Hepatocyte (in vitro differentiated cells): ENCODE results near the gene SERGEF. TPM values are rescaled to one million over a fixed set of nuclear protein-coding genes. Genes with fewer than 3 reads are reported as not detected.

Experiments used
- DNase-seq: peaks from one replicate; pipeline ENCODE4 v3.0.0-alpha.2; 2016; ENCODE audit warnings: low spot score
- H2AFZ ChIP-seq: fragments of 200-600 bp; sonication (generic); 2 replicates; pipeline ENCODE4 v1.6.0; 2016; ENCODE audit warnings: antibody characterized with exemption, mild to moderate bottlenecking
- H3K27ac ChIP-seq: fragments of 200-600 bp; sonication (generic); 2 replicates; pipeline ENCODE4 v1.5.1; 2016; ENCODE audit warnings: mild to moderate bottlenecking
- H3K27me3 ChIP-seq: fragments of 200-600 bp; sonication (generic); 2 replicates; pipeline ENCODE4 v1.6.1; 2016
- H3K36me3 ChIP-seq: fragments of 200-600 bp; sonication (generic); replicated peaks from 2 replicates; pipeline ENCODE4 v1.5.1; 2016; ENCODE audit warnings: low read depth; ENCODE audit not compliant: insufficient read depth
- H3K4me1 ChIP-seq: fragments of 200-600 bp; sonication (generic); 2 replicates; pipeline ENCODE4 v1.5.1; 2016; ENCODE audit warnings: mild to moderate bottlenecking, moderate library complexity; ENCODE audit not compliant: insufficient read depth
- H3K4me2 ChIP-seq: fragments of 200-600 bp; sonication (generic); 2 replicates; pipeline ENCODE4 v1.6.0; 2016
- H3K4me3 ChIP-seq: fragments of 200-600 bp; sonication (generic); 2 replicates; pipeline ENCODE4 v1.5.1; 2016; ENCODE audit warnings: mild to moderate bottlenecking
- H3K79me2 ChIP-seq: fragments of 200-600 bp; sonication (generic); 2 replicates; pipeline ENCODE4 v1.6.0; 2017; ENCODE audit warnings: mild to moderate bottlenecking
- H3K9me2 ChIP-seq: fragments of 200-600 bp; sonication (generic); replicated peaks from 2 replicates; pipeline ENCODE4 v1.6.0; 2017; ENCODE audit warnings: mild to moderate bottlenecking; ENCODE audit not compliant: insufficient read depth
- H3K9me3 ChIP-seq: fragments of 200-600 bp; sonication (generic); 2 replicates; pipeline ENCODE4 v1.5.1; 2016; ENCODE audit warnings: low read depth, mild to moderate bottlenecking
- H4K20me1 ChIP-seq: fragments of 200-600 bp; sonication (generic); 2 replicates; pipeline ENCODE4 v1.6.0; 2016; ENCODE audit warnings: mild to moderate bottlenecking; ENCODE audit not compliant: insufficient read depth, poor library complexity, severe bottlenecking
- CTCF ChIP-seq: fragments of 200-600 bp; sonication (generic); IDR thresholded peaks from 2 replicates; pipeline ENCODE4 v1.5.1; 2016; ENCODE audit warnings: antibody characterized with exemption, mild to moderate bottlenecking; ENCODE audit not compliant: poor library complexity
- EZH2 ChIP-seq: fragments of 200-600 bp; sonication (generic); IDR thresholded peaks from 2 replicates; pipeline ENCODE4 v1.6.1; 2016; ENCODE audit warnings: antibody characterized with exemption, mild to moderate bottlenecking, borderline replicate concordance
- EZH2phosphoT487 ChIP-seq: fragments of 200-600 bp; sonication (generic); IDR thresholded peaks from one replicate; pipeline ENCODE4 v1.6.1; 2018; ENCODE audit warnings: antibody characterized with exemption, mild to moderate bottlenecking, low read depth, moderate library complexity; ENCODE audit not compliant: unreplicated experiment, severe bottlenecking
- WGBS: methylation state at CpG from one replicate; pipeline ENCODE4 v1.1.6; 2016; ENCODE audit warnings: low lambda C conversion rate; ENCODE audit errors: missing lambda C conversion rate; 5-methylcytosine and 5-hydroxymethylcytosine counted together
- polyA plus RNA-seq: library from polyadenylated mRNA; unstranded; fragments of >200 nt; fragmentation: Nextera tagmentation; extraction: Ambion mirVana; gene quantifications from 2 replicates; pipeline ENCODE4 v1.2.1, GENCODE V29; 2016
- total RNA-seq: library from RNA; depleted of rRNA; stranded (reverse); fragments of >200 nt; gene quantifications from 2 replicates; pipeline ENCODE4 v1.2.3, GENCODE V29; 2014

Gene SERGEF
- total and polyA plus RNA-seq, 2 experiments from 2014 or later, result 21.7 to 28.7 TPM

- TF ChIP-seq EZH2 (no peak), CTCF (no peak), EZH2phosphoT487 (no peak)
- no peak overlapping the region for H3K27ac ChIP-seq
- H3K9me3 ChIP-seq, result no peaks in the 10 kb centered on the region
- no peaks in the 10 kb centered on the region for H3K79me2 ChIP-seq
- H3K36me3 ChIP-seq, result no peaks in the 10 kb centered on the region
- H3K4me1 ChIP-seq, result peaks cover 10% of the 10 kb centered on the region
- no peaks in the 10 kb centered on the region for H3K27me3 ChIP-seq
- H3K4me3 ChIP-seq, result no peak overlapping the region
- H2AFZ ChIP-seq, result no peak overlapping the region
- no peaks in the 10 kb centered on the region for H4K20me1 ChIP-seq
- no peak for DNase-seq
- no peaks in the 10 kb centered on the region for H3K9me2 ChIP-seq
- WGBS, result 96% methylated on average over 1 of the region's 1 CpG
- H3K4me2 ChIP-seq, result no peak overlapping the region
These were observed 23.5 kb downstream of the SERGEF start for GRCh38 chr11:17989306-17989705.

DNA sequence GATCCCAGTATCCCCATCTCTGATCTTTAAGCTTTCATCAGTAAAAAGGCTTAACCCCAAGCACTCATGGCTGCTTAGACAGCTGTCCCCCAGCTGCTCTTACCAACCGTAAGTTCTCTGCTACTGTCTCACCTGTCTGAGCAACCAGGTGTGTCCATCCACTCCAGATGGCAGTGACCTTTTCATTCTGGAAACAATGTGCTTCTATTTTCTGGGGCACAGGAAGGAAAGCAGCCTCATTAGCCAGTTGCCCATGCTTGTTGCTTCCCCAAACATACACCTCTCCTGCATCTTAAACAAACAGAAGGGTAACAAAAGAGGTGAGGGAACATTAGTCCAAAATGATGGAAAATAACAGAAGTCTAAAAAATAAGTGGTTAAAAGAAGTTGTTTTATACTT is 24.4 kb downstream of the SERGEF start:
- Histone ChIP-seq H2AFZ (no peak overlapping the region), H3K4me3 (no peak overlapping the region), H3K27ac (no peak overlapping the region), H4K20me1 (no peaks in the 10 kb centered on the region), H3K27me3 (no peaks in the 10 kb centered on the region), H3K4me2 (no peak overlapping the region), H3K36me3 (no peaks in the 10 kb centered on the region), H3K9me3 (no peaks in the 10 kb centered on the region), H3K4me1 (peaks cover 10% of the 10 kb centered on the region), H3K79me2 (no peaks in the 10 kb centered on the region), H3K9me2 (no peaks in the 10 kb centered on the region)
- DNase-seq, result no peak
- 90% methylated on average over 1 of the region's 1 CpG for WGBS
- TF ChIP-seq CTCF (no peak), EZH2phosphoT487 (no peak), EZH2 (no peak)

- H3K27me3 ChIP-seq, result no peaks in the 10 kb centered on the region
- peaks cover 10% of the 10 kb centered on the region for H3K4me1 ChIP-seq
- H3K4me3 ChIP-seq, result no peak overlapping the region
- H2AFZ ChIP-seq, result no peak overlapping the region
- WGBS, result 73% methylated on average over 1 of the region's 1 CpG
- H4K20me1 ChIP-seq, result no peaks in the 10 kb centered on the region
- no peak overlapping the region for H3K4me2 ChIP-seq
- H3K79me2 ChIP-seq, result no peaks in the 10 kb centered on the region
- no peak overlapping the region for H3K27ac ChIP-seq
- no peaks in the 10 kb centered on the region for H3K36me3 ChIP-seq
- no peaks in the 10 kb centered on the region for H3K9me2 ChIP-seq
- no peak for DNase-seq
- H3K9me3 ChIP-seq, result no peaks in the 10 kb centered on the region
- TF ChIP-seq EZH2 (no peak), CTCF (no peak), EZH2phosphoT487 (no peak)
These were observed 25.0 kb downstream of the SERGEF start for GRCh38 chr11:17987826-17988225.
